NCI-H1436 treated with DMSO at 0.1 percent for 48 hours (cell line): ENCODE data around the gene G2E3.
"Not testable (repeated sequence)": the region's sequence is repeated elsewhere in the genome, so short reads cannot be mapped to it uniquely, and the experiment has no call there.

ENCODE experiments used
- DNase-seq: peaks from one replicate; lab custom pipeline; 2025; lab: John Stamatoyannopoulos, UW

G2E3 gene

DNA sequence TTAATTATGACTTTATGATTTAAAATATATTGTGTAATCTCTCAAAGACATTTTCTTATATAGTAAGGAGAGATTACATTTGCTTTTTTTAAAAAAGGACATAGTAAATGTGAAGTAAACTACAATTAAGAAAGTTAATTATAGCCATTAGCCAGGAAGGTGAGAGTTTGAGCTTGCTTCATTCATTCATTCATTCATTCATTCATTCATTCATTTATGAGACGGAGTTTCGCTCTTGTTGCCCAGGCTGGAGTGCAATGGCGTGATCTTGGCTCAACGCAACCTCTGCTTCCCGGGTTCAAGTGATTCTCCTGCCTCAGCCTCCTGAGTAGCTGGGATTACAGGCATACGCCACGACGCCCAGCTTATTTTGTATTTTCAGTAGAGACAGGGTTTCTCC lies 45.7 kb downstream of the G2E3 start:
- DNase-seq = not testable (repeated sequence)

DNA sequence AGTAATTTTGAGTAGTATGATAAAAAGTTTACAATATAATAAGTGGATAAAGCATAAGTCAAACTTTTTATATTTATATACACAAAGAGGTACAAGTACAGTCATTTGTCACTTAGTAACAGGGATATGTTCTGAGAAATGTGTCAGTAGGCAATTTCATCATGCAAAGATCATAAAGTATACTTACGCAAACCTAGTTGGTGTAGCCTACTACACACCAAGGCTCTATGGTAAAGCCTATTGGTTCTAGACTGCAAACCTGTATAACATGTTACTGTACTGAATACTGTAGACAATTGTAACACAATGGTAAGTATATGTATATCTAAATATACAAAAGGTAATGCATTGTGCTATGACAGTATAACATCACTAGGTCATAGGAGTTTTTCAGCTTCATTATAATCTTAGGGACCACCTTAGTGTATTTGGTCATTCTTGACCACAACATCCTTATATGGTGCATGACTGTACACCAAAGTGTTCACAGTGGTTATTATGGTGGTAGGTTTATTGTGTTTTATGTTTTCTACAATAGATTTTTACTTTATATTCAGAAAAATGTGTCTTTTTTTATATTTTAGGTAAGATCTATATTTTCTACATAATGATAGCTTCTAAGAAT lies 48.3 kb downstream of the G2E3 start:
- DNase-seq = no peak

DNA sequence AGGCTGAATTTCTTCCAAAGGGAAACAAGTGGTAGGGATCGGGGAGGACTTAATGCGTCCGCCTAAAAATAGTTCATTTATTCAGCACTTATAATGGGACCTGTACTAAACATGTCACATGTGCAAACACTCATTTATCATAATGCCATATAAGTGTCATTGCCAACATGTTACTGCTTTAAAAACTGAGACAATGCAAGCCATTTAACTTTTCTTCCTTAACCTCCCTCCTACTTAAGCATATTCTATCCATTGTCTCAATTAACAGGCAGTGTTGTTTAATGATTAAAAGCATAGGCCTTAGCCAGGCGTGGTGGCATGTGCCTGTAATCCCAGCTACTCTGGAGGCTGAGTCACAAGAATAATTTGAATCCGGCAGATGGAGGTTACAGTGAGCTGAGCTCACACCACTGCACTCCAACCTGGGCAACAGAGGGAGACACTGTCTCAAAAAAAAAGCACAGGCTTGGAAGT lies 49.6 kb downstream of the G2E3 start:
- no peak for DNase-seq

DNA sequence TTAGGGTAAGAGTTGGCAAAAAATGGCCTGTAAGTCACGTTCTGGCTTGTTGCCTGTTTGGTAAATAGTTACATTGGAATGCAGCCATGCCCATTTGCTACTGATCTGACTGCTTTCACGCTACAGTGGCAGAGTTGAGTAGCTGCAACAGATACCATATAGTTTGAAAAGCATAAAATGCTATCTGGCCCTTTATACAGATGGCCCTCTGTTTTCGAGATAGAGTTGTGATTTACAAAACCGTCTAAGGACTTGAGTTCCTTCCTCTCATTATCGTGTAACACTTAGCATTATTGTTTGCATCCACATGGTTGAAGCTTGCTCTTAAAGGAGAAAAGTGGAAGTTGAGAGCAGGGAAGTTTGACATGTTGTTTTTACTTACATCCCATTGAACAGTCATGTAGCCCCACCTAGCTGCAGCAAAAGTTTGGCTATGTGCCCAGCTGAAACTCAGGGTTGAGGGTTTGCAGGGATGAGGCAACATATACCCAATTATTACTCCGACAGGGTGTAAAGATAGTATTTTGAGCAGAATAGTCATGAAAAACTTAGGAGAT lies 51.9 kb downstream of the G2E3 start:
- peak; percentile 57 for DNase-seq

DNA sequence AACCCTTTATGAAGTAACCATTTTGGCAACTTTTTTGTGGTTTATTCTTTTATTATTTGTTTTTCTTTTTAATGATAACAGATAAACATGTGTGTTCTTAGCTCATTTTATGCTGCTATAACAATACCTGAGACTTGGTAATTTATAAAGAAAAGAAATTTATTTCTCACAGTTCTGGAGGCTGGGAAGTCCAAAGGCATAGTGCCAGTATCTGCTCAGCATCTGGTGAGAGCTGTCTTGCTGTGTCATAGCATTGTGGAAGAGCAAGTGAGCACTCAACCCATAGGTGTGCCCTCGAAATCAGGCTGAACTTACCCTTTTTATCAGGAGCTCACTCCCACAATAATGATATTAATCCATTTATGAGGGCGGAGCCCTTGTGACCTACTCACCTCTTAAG lies 55.2 kb downstream of the G2E3 start:
- no peak for DNase-seq

DNA sequence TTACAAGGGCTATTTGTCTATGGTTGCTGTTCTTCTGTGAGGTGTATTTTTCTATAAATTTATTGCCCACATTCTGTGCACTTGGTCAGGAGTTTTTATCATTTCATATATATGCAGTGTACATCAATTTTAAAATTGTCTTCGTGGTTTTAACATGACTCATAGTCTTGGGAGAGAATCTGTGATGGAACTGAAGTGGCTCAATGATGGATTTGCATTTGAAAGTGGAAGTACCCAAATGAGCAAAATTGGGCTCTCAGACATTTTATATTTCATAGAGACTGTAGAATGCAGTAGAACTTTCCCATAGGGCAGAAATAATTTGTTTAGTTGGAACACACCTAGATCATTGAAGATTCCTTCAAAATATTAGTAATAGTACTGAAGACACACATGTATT lies 61.2 kb downstream of the G2E3 start:
- DNase-seq = no peak

DNA sequence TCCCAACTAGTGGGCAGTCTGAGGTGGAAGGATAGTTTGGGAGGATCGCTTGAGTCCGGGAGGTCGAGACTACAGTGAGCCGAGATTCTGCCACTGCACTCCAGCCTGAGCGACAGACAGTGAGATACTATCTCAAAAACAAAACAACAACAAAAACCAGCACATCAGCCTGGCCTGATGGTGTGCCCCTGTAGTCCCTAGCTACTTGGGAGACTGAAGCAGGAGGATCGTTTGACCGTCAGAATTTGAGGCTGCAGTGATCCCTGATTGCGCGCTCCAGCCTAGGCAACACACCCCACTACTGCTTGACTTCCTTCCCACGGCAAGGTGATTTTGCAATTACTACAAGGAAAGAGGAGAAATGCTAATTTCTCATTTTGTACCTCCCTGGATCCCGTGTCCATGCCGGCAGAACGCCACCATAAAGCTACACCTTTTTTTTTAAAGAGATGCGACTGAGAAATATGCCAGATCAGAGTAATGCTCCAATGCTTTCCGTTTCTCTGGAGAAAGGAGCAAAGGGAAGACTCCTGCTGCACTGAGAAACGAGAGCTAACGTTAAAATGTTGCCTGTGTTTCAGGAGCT lies 62.5 kb downstream of the G2E3 start:
- no peak for DNase-seq

DNA sequence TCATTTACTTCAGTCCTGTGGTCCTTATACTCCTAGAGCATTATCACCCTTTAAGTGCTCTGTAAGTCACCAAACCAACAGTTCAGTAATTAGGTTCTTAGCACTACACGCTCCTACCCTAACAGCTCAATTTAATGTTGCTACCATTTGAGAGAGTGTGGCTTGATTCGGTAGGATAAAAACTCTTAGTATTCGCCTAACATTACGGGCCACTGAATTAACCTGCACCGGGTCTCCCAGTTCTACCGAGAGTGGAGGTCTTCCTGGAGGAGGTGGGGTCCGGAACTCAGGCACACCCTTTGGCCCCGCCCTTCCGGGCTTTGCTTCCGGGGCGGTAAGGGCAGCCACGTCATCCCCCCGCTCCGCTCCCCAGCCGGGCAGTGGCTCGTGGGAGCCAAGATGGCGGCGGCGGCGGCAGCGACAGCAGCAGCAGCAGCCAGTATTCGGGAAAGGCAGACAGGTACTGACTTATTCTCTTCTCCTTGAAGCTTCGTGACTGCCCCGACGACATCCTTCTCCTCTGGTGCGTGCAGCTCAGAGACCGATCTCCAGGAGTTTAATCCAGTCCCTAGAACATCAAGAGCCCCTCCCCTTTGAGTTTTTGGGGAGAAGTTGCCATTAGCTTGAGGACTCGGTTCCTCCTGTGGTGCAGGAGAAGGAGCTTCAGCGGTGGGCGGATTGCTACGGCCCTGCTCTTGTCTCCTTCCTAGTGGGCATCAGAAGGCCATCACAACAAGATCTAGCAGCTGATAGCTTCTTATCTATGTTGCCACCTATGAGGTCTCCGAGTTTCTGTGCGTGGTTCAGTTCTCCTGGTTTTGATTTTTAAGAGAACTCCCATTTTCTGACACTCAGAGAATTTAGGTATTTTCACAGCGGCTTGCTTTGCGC lies 63.2 kb downstream of the G2E3 start, which contains the start of gene SCFD1:
Gene SCFD1 (plus strand): TSS at position 380 of the 891 bp plus-strand sequence. CDS start 20 bp downstream, at position 400.
- peak; percentile 69 for DNase-seq

DNA sequence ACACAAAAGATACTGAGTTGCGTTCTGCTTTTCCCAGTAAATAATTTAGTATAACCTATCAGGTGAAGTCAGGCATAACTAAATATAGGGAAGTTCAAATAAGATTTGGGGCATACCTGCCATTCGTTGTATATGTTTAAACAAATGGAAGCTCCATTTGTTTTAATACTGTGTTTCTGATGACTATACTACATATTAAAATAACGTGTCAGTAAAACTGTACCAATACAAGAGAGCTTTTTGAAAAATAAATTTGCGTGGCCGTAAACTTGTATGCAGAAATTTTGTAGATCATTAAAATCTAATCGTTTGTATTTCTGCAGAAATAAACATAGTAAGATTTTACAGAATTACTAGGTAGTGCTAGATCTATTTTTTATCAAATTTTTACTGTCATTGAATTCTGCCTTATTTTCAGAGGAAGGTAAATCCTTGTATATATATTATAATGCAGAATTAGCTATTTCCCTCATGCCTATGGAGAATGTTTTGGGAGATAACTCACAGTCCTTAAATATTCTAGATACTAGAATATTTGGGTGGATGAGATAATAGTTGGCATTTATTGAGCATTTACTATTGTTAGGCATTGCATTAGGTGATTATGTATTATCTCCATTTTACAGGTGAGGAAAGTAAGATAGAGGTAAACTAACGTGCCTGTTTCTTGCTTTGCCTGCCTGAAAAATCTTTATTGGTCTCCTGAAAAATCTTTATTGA lies 64.6 kb downstream of the G2E3 start:
- no peak for DNase-seq

DNA sequence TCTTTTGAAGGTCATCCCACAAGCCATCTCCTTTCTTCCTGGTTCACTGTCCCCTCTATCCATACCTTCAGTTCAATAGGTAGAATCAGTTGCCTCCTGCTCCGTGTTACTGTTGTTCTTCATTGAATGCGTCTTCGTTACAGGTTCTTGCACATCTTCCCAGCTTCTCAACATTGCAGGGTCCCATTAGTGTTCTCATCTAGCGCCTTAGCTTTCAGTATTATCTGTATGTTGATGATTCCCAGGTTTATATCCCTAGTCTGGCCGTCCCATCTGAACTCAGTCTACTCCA lies 65.1 kb downstream of the G2E3 start:
- DNase-seq = no peak

DNA sequence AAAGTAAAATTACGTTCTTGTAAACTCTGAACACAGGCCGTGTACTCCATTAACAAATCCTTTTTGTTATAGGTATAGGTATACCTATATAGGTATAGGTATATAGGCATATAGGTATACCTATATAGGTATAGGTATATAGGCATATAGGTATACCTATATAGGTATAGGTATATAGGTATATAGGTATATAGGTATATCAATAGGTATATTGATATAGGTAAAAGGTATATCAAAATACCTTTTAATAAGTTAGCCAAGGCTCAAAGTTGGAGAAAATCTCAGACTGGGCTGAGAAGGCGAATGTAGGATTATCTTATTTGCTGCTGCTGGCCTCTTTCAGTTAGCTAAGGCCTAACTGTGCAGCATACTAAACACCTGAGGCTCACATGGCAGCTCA lies 66.6 kb downstream of the G2E3 start:
- DNase-seq = no peak

DNA sequence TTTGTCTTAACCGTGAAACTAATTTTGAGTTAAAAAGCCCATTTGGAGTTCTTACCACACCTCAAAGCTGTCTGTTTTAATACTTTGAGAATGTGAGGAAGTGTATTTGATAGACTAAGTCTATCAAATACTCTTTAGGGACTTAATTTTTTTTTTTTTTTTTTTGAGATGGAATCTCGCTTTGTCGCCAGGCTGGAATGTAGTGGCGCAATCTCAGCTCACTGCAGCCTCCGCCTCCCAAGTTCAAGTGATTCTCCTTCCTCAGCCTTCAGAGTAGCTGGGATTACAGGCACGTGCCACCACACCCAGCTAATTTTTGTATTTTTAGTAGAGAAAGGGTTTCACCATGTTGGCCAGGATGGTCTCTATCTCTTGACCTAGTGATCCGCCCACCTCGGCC lies 70.5 kb downstream of the G2E3 start:
- DNase-seq = not testable (repeated sequence)

DNA sequence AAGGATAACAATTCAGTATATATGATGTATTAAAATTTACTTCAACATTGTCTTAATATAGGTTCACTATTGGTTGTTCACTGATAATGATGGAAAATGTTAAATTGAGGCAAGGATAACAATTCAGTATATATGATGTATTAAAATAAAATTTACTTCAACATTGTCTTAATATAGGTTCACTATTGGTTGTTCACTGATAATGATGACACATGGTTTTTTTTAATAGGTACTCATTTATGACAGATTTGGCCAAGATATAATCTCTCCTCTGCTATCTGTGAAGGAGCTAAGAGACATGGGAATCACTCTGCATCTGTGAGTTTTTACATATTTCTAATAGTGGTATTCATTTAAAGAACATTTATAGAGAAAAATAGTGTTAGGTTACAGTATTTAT lies 71.3 kb downstream of the G2E3 start:
- no peak for DNase-seq

DNA sequence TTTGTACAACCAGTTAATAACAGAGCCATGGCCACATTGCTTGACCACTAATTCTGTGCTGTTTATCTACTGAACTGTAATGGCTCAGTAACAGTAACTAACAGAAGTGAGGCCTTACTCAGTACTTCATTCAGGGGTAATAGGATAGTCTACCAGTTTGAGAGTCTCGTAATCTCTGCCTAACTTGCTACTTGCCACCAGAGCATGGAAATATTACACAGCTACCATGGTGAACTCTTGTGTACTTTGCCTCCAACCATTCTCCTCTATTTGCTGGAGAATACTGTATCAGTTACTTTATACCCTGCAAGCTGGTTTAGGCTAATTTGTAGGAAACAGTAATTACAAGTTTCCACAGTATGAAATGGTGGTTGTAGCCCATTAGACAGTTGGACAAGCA lies 73.8 kb downstream of the G2E3 start:
- no peak for DNase-seq

DNA sequence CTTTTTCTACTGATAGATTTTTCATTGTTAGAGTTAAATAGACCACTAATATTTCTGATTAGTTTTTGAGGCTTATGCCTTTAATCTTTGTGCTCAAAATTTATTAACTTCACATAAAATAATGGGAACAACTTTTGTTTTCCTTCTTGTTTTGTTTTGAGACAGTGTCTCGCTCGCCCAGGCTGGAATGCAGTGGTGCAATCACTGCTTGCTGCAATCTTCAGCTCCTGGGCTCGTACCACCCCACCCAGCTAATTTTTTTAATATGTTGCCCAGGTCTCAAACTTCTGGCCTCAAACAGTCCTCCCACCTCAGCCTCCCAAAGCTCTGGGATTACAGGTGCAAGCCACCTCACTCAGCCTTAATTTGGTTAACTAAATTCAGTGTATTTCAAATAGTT lies 80.0 kb downstream of the G2E3 start:
- DNase-seq = no peak

DNA sequence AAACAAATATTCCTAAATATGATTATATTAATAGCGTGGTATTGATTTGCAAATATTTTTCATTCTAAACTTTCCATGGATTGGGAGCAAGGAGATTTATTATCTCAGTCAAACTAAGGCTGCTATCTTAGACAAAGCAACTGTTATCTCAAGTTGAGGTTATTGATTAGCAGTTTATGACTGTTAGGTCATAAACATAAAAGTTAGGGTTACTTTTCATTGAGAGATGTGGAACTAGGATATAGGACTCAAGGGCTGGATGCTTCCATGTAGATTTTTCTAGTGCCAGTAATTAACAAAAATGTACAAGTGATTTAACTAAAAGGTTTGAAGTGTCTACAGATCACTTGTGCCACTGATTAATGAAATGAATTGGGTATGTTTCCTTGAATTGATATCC lies 82.2 kb downstream of the G2E3 start:
- no peak for DNase-seq

DNA sequence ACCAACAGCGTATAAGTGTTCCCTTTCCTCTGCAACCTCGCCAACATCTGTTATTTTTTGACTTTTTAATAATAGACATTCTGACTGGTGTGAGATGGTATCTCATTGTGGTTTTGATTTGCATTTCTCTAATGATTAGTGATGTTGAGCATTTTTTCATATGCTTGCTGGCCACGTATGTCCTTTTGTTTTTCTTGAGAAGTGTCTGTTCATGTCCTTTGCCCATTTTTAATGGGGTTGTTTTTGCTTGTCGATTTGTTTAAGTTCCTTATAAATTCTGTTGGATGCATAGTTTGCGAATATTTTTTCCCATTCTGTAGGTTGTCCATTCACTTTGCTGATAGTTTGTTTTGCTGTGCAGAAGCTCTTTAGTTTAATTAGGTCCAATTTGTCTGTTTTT lies 85.5 kb downstream of the G2E3 start:
- not testable (repeated sequence) for DNase-seq

DNA sequence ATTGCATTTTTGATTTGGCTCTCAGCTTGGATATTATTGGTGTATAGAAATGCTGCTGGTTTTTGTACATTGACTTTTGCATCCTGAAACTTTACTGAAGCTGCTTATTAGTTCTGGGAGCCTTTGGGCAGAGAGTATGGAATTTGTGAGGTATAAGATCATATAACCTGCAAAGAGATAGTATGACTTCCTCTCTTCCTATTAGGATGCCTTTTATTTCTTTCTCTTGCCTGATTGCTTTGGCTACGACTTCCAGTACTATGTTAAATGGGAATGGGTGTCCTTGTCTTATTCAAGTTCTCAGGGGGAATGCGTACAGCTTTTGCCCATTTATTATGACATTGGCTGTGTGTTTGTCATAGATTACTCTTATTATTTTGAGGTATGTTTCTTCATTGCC lies 86.6 kb downstream of the G2E3 start:
- DNase-seq = no peak

DNA sequence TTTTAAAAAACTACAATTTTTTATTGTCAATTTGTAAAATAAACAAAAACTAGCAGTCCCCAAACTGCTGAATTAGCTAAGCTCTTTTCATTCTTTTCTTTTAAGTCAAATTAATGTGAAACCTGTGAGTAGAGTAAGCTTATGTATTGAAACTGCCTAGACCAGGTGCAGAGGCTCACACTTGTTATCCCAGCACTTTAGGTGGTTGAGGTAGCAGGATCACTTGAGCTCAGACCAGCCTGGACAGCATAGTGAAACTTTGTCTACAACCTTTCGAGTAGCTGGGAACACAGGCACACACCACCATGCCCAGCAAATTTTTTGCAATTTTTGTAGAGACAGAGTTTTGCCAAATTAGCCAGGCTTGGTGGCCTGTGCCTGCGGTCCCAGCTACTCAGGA lies 89.5 kb downstream of the G2E3 start:
- DNase-seq = no peak

DNA sequence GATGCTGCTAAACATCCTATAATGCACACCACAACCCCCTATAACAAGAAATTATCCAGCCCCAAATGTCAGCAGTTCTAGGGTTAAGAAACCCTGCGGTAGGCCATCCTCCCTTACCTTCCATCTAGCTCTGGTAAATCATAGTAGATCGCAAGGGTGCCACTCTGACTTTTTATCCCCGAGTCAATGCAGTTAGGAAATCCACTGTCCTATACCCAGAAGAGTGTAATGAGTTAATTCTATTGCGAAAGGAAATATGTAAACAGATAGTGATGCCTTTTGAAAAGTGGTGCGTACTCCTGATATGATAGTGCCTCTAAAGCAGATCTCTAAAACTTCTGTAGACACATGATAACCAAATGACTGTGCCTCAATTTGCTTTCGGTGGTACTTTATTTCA lies 93.0 kb downstream of the G2E3 start:
- no peak for DNase-seq

DNA sequence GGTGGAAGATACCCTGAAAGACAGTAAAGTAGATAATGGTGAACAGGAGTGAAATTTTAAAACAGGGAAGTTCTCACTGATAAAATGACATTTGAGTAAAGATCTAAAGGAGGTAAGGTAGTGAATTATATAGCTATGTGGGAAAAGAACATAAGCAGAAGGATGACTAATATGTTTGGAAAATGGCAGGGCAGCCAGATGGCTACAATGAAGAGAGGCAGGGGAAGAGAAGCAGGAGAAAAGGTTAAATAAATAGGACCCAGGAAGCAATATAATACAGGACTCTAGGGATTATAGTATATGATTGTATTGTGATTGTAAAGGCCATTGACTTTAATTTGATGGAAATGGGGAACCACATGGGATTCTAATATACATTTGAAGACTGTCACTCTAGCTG lies 96.2 kb downstream of the G2E3 start:
- DNase-seq = no peak

DNA sequence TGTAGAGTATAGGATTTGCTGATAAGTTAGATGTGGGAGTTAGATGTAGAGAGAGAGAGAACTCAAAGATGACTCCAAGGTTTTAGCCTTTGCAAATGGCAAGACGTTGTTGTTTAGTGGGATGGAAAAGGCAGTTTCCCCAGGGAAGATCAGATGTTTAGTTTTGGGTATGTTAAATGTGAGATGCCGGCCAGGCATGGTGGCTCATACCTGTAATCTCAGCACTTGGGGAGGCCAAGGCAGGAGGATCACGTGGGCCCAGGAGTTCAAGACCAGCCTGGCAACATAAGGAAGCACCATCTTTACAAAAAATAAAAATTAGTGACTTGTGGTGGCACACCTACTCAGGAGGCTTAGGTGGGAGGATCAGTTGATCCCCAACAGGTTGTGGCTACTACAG lies 96.7 kb downstream of the G2E3 start:
- DNase-seq = no peak
